Colonic mucosa (tissue), 4 donors: ENCODE measurements around the gene HOXB3. TPM values are rescaled to one million over a fixed set of nuclear protein-coding genes. Genes with fewer than 3 reads are reported as not detected.
A peak's percentile ranks its signal among the peaks of the same experiment; 100 is the strongest.

ENCODE experiments used
- DNase-seq: peaks from one replicate; pipeline ENCODE4 v3.0.0-alpha.2; 2020
- H3K27ac ChIP-seq: fragments of 200-600 bp; one replicate; pipeline ENCODE4 v1.8.0; 2021
- H3K27me3 ChIP-seq: fragments of 200-600 bp; one replicate; pipeline ENCODE4 v1.8.0; 2021
- H3K36me3 ChIP-seq: fragments of 200-600 bp; one replicate; pipeline ENCODE4 v1.8.0; 2021
- H3K4me1 ChIP-seq: fragments of 200-600 bp; one replicate; pipeline ENCODE4 v1.8.0; 2021; ENCODE audit warnings: mild to moderate bottlenecking
- H3K4me3 ChIP-seq: fragments of 200-600 bp; one replicate; pipeline ENCODE4 v1.8.0; 2021
- H3K9ac ChIP-seq, 2 donors: one replicate each; pipeline ENCODE4 v1.7.0; 2013; ENCODE audit warnings: control low read depth in 2 of 2, low read depth in 2 of 2, low read length in 2 of 2
- H3K9me3 ChIP-seq: fragments of 200-600 bp; one replicate; pipeline ENCODE4 v1.8.0; 2021
- CTCF ChIP-seq: fragments of 200-600 bp; IDR thresholded peaks from one replicate; pipeline ENCODE4 v1.8.0; 2022; ENCODE audit warnings: antibody characterized with exemption, mild to moderate bottlenecking
- intact Hi-C: fragments of 100-400 bp; cut with DNase I; formaldehyde crosslinking; loops from one replicate; pipeline ENCODE4 v1.14.1; 2022
- total RNA-seq, 2 donors: library from RNA; stranded (reverse); fragmentation: NEBNext Ultra II Directional in 1 of 2; extraction: Animal tissue kit (Norgen Biotek cat#: 25700) in 1 of 2; gene quantifications; one replicate each; pipeline ENCODE4 v1.2.1, GENCODE V29; 2021
- donor health status: healthy.
- donor health status: DM: no; HTN: no; CAD: no.
- donor health status: DM: no; HTN: no; CAD: no.

HOXB3 gene
- total RNA-seq, 2 donors from 2014 or later = 17.4 to 31.8 TPM

GRCh38 chr17:48543107-48543853 lies 46.8 kb downstream of the HOXB3 start:
- H3K9me3 ChIP-seq = no peaks in the 10 kb centered on the region
- H3K27me3 ChIP-seq = no peaks in the 10 kb centered on the region
- H3K4me3 ChIP-seq = peak overlapping the region; percentile 62
- TF ChIP-seq CTCF = no peak
- peak overlapping the region; percentile 87 for H3K27ac ChIP-seq
- peak; percentile 62 for DNase-seq
- H3K9ac ChIP-seq = peak overlapping the region; percentile 65 to 70
- peaks cover 7% of the 10 kb centered on the region for H3K4me1 ChIP-seq
- no peaks in the 10 kb centered on the region for H3K36me3 ChIP-seq
- intact Hi-C loops = no loop called here

- peak overlapping the region; percentile 62 for H3K4me3 ChIP-seq
- no peaks in the 10 kb centered on the region for H3K36me3 ChIP-seq
- H3K27ac ChIP-seq = peak overlapping the region; percentile 87
- no peaks in the 10 kb centered on the region for H3K27me3 ChIP-seq
- H3K9me3 ChIP-seq = no peaks in the 10 kb centered on the region
- no peak for DNase-seq
- intact Hi-C loops = no loop called here
- peak overlapping the region; percentile 65 to 70 for H3K9ac ChIP-seq
- TF ChIP-seq CTCF = no peak
- peaks cover 5% of the 10 kb centered on the region for H3K4me1 ChIP-seq
Observed at GRCh38 chr17:48542698-48543106, 47.3 kb downstream of the HOXB3 start.

GRCh38 chr17:48542114-48542656 lies 47.9 kb downstream of the HOXB3 start:
- peak overlapping the region; percentile 62 for H3K4me3 ChIP-seq
- H3K27me3 ChIP-seq = no peaks in the 10 kb centered on the region
- intact Hi-C loops = no loop called here
- H3K36me3 ChIP-seq = no peaks in the 10 kb centered on the region
- DNase-seq = no peak
- peak overlapping the region; percentile 73 to 81 for H3K9ac ChIP-seq
- no peaks in the 10 kb centered on the region for H3K9me3 ChIP-seq
- H3K27ac ChIP-seq = peak overlapping the region; percentile 87
- peaks cover under 1% of the 10 kb centered on the region for H3K4me1 ChIP-seq
- no peak for TF ChIP-seq CTCF

GRCh38 chr17:48541577-48542113 lies 48.4 kb downstream of the HOXB3 start:
- intact Hi-C loops = no loop called here
- H3K36me3 ChIP-seq = no peaks in the 10 kb centered on the region
- peak overlapping the region; percentile 62 for H3K4me3 ChIP-seq
- no peak for TF ChIP-seq CTCF
- peak overlapping the region; percentile 87 for H3K27ac ChIP-seq
- H3K4me1 ChIP-seq = no peaks in the 10 kb centered on the region
- no peaks in the 10 kb centered on the region for H3K27me3 ChIP-seq
- H3K9ac ChIP-seq = peak overlapping the region; percentile 73 to 81
- no peak for DNase-seq
- H3K9me3 ChIP-seq = no peaks in the 10 kb centered on the region

- H3K27me3 ChIP-seq = no peaks in the 10 kb centered on the region
- peak overlapping the region; percentile 62 for H3K4me3 ChIP-seq
- intact Hi-C loops = no loop called here
Observed at GRCh38 chr17:48541036-48541576, 48.9 kb downstream of the HOXB3 start.

More at GRCh38 chr17:48541036-48541576, 48.9 kb downstream of the HOXB3 start:
- no peak for TF ChIP-seq CTCF
- DNase-seq = no peak
- peak overlapping the region; percentile 87 for H3K27ac ChIP-seq
- H3K9me3 ChIP-seq = no peaks in the 10 kb centered on the region
- H3K9ac ChIP-seq = peak overlapping the region; percentile 66 to 81
- no peaks in the 10 kb centered on the region for H3K4me1 ChIP-seq
- H3K36me3 ChIP-seq = no peaks in the 10 kb centered on the region
